Endothelial cell (in vitro differentiated cells): ENCODE measurements around the gene MOBP. TPM values are rescaled to one million over a fixed set of nuclear protein-coding genes. Genes with fewer than 3 reads are reported as not detected.

Source experiments
- DNase-seq: peaks from one replicate; pipeline ENCODE4 v3.0.0; 2021; ENCODE audit warnings: low spot score
- H3K27ac Mint-ChIP-seq: one replicate; pipeline ENCODE4 v1.8.0; 2021; ENCODE audit warnings: mixed read lengths, inconsistent platforms; ENCODE audit not compliant: unreplicated experiment
- H3K27me3 Mint-ChIP-seq: one replicate; pipeline ENCODE4 v1.8.0; 2021; ENCODE audit warnings: mild to moderate bottlenecking, moderate library complexity, mixed read lengths, inconsistent platforms; ENCODE audit not compliant: unreplicated experiment
- H3K36me3 Mint-ChIP-seq: one replicate; pipeline ENCODE4 v1.8.0; 2021; ENCODE audit warnings: mild to moderate bottlenecking, low read depth, mixed read lengths, inconsistent platforms; ENCODE audit not compliant: unreplicated experiment
- H3K4me1 Mint-ChIP-seq: one replicate; pipeline ENCODE4 v1.8.0; 2021; ENCODE audit warnings: mild to moderate bottlenecking, mixed read lengths, inconsistent platforms; ENCODE audit not compliant: unreplicated experiment
- H3K4me3 Mint-ChIP-seq: one replicate; pipeline ENCODE4 v1.8.0; 2021; ENCODE audit warnings: mild to moderate bottlenecking, mixed read lengths, inconsistent platforms; ENCODE audit not compliant: unreplicated experiment
- H3K9me3 Mint-ChIP-seq: one replicate; pipeline ENCODE4 v1.8.0; 2021; ENCODE audit warnings: mixed read lengths, inconsistent platforms; ENCODE audit not compliant: unreplicated experiment
- total RNA-seq: library from RNA; stranded (reverse); fragmentation: NEBNext Ultra II Directional; extraction: Animal tissue kit (Norgen Biotek cat#: 25700); gene quantifications from one replicate; pipeline ENCODE4 v1.2.1, GENCODE V29; 2021; ENCODE audit not compliant: unreplicated experiment
- TF ChIP-seq, protein P1 (sequence below): fragments of 200-600 bp; sonication (generic); IDR thresholded peaks from one replicate; pipeline ENCODE4 v1.5.0; 2021; ENCODE audit warnings: antibody characterized with exemption; ENCODE audit not compliant: unreplicated experiment

The MOBP gene
- total RNA-seq, 1 donor from 2014 or later, result not detected

DNA sequence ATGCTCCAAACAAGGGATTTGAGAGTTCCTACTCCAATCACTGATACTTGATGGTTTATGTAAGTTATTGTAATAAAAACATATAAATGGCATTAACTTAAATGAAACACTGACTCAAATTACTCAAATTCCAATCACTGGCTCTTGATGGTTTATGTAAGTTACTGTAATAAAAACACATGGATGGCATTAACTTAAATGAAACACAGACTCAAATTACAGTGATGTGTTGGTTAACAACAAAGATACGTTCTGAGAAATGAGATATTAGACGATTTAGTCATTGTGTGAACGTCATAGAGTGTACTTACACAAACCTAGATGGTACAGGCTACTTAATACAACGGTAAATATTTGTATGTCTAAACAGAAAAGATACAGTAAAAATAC lies 6.6 kb downstream of the MOBP start:
- DNase-seq, result no peak
- H3K4me1 Mint-ChIP-seq, result no peaks in the 10 kb centered on the region
- H3K36me3 Mint-ChIP-seq, result peaks cover 8% of the 10 kb centered on the region
- H3K27ac Mint-ChIP-seq, result no peak overlapping the region
- TF ChIP-seq, protein P1, sequence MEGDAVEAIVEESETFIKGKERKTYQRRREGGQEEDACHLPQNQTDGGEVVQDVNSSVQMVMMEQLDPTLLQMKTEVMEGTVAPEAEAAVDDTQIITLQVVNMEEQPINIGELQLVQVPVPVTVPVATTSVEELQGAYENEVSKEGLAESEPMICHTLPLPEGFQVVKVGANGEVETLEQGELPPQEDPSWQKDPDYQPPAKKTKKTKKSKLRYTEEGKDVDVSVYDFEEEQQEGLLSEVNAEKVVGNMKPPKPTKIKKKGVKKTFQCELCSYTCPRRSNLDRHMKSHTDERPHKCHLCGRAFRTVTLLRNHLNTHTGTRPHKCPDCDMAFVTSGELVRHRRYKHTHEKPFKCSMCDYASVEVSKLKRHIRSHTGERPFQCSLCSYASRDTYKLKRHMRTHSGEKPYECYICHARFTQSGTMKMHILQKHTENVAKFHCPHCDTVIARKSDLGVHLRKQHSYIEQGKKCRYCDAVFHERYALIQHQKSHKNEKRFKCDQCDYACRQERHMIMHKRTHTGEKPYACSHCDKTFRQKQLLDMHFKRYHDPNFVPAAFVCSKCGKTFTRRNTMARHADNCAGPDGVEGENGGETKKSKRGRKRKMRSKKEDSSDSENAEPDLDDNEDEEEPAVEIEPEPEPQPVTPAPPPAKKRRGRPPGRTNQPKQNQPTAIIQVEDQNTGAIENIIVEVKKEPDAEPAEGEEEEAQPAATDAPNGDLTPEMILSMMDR, result no peak
- H3K4me3 Mint-ChIP-seq, result no peak overlapping the region
- H3K27me3 Mint-ChIP-seq, result no peaks in the 10 kb centered on the region
- H3K9me3 Mint-ChIP-seq, result no peaks in the 10 kb centered on the region

DNA sequence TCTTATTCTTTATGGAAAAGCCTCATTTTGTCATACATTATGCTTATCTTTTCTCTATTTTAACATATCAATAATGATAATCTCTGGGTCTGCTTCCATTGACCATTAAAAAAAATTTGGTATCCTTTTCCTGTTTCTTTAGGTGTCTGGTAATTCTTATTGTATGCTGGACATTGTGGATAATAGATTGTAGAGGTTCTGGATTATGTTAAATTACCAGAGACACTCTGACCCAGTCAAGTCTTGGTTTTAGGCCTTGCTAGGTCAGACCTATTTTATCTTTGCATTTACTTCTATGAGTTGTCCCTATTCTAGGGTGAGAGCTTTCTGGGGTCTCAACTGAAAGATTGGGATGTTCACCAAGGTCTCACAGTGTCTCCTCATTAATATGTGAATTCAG lies 9.3 kb downstream of the MOBP start:
- DNase-seq, result no peak
- no peaks in the 10 kb centered on the region for H3K27me3 Mint-ChIP-seq
- H3K4me3 Mint-ChIP-seq, result no peak overlapping the region
- TF ChIP-seq, protein P1, result no peak
- no peak overlapping the region for H3K27ac Mint-ChIP-seq
- peaks cover 8% of the 10 kb centered on the region for H3K36me3 Mint-ChIP-seq
- no peaks in the 10 kb centered on the region for H3K4me1 Mint-ChIP-seq
- no peaks in the 10 kb centered on the region for H3K9me3 Mint-ChIP-seq

DNA sequence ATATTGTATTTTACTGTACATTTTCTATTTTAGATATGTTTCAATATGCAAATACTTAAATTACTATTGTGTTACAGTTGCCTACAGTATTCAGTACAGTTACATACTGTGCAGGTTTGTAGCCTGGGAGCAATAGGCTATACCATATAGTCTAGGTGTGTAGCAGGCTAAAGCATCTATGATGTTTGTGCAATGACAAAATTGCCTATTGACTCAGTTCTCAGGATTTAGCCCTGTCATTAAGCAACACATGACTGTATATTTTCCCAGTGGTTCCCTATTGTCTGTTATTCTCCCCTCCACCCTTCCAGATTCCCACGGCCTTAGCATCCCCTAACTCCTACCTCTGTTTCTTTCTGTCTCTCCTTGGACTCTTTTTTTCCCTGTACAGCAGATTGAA lies 10.7 kb downstream of the MOBP start:
- Mint-ChIP-seq H3K4me3 (no peak overlapping the region), H3K9me3 (no peaks in the 10 kb centered on the region), H3K27me3 (no peaks in the 10 kb centered on the region), H3K27ac (no peak overlapping the region), H3K4me1 (no peaks in the 10 kb centered on the region), H3K36me3 (peaks cover 4% of the 10 kb centered on the region)
- TF ChIP-seq, protein P1, result no peak
- no peak for DNase-seq

- no peak for DNase-seq
- Mint-ChIP-seq H3K4me1 (no peaks in the 10 kb centered on the region), H3K4me3 (no peak overlapping the region), H3K36me3 (no peaks in the 10 kb centered on the region), H3K27me3 (no peaks in the 10 kb centered on the region), H3K27ac (no peak overlapping the region), H3K9me3 (no peaks in the 10 kb centered on the region)
- TF ChIP-seq, protein P1, result no peak
These were observed 12.4 kb downstream of the MOBP start for GRCh38 chr3:39479701-39480414.

- TF ChIP-seq, protein P1, result no peak
- H3K27me3 Mint-ChIP-seq, result no peaks in the 10 kb centered on the region
These were observed 18.1 kb downstream of the MOBP start for GRCh38 chr3:39485547-39485946.

More at GRCh38 chr3:39485547-39485946, 18.1 kb downstream of the MOBP start:
- H3K27ac Mint-ChIP-seq, result no peak overlapping the region
- no peaks in the 10 kb centered on the region for H3K9me3 Mint-ChIP-seq
- no peaks in the 10 kb centered on the region for H3K36me3 Mint-ChIP-seq
- no peak for DNase-seq
- H3K4me3 Mint-ChIP-seq, result no peak overlapping the region
- no peaks in the 10 kb centered on the region for H3K4me1 Mint-ChIP-seq
